GM12872 (cell line): ENCODE results near the gene PRKCE.

Experiments used
- CTCF ChIP-seq: IDR thresholded peaks from 3 replicates; pipeline ENCODE4 v1.5.1; 2011; ENCODE audit warnings: low read depth, mild to moderate bottlenecking, low read length, moderate library complexity; ENCODE audit not compliant: insufficient read depth

Gene PRKCE

DNA sequence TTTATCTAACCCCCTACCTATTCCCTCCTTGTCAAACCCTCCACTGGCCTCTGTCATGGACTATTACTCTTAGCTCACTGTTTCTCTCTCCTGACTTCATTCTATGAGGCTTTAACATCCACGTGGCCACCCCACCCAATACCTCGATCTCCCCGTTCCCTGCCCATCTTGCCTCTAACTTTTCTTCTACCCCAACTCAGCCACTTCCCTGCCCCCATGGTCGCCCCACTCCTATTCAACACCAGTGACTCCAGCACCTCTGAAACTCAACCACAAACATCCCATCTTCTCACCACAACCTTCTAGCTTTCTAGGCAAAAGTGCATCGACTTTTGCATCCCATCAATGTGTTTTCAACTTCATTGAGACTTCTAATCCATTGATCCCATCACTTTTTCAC is 551.5 kb downstream of the PRKCE start:
- no peak for TF ChIP-seq CTCF

DNA sequence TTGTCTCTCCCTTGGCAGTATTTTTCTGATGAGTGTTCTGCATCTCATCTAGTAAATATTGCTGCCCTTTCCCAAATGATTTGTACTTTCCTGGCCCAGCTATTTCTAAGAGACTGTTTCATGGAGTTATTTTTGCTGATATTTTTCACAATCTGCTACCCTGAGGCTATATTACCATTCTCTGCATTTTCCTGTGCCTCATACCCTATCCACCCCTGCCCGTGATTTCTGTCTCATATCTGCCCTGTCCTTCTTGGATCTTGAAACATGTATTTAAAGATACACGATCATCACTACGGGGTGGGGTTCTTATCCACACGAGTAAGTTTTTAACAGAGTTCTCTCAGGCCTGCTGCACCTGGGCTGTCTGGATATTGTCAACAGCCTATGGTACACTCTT is 556.1 kb downstream of the PRKCE start:
- no peak for TF ChIP-seq CTCF

DNA sequence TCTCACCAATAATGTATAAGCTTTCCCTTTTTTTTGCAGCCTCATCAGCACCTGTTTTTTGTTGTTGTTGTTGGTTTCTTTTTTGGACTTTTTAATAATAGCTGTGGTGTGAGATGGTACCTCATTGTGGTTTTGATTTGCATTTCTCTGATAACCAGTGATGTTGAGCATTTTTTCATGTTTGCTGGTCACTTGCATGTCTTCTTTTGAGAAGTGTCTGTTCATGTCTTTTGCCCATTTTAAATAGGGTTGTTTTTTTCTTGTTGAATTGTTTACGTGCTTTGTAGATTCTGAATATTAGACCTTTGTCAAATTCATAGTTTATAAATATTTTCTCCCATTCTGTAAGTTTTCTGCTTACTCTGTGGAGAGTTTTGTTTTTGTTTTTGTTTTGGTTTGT is 557.3 kb downstream of the PRKCE start:
- no peak for TF ChIP-seq CTCF

- no peak for TF ChIP-seq CTCF
Measured at GRCh38 chr2:46210063-46210462, 558.6 kb downstream of the PRKCE start.

DNA sequence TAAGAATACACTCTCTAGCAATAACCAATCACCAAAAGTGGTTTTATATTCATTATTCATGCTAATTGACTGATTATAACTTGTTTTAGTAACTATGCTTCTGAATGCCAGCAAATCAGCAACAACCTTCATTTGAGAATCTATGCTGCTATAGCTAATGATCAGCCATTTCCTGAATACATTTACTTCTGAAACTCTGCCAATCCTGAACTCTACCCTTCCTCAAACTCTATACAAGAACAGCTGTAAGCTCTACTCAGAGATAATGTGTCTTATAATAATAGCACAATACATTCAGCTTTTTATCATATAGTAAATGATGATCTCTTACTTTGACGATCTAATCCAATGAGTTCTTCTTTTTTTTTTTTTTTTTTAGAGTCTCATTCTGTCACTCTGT is 560.0 kb downstream of the PRKCE start:
- TF ChIP-seq CTCF = no peak

DNA sequence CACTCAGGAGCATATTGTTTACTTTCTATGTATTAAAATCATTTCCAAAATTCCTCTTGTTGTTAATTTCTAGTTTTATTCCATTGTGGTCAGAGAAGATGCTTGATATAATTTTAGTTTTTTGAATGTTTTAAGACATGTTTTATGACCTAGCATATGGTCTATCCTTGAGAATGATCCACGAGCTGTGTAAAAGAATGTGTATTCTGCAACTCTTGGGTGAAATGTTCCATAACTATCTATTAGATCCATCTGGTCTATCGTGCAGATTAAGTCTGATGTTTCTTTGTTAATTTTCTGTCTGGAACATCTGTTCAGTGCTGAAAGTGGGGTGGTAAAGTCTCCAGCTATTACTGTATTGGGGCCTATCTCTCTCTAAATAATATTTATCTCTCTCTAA is 562.4 kb downstream of the PRKCE start:
- TF ChIP-seq CTCF = no peak

DNA sequence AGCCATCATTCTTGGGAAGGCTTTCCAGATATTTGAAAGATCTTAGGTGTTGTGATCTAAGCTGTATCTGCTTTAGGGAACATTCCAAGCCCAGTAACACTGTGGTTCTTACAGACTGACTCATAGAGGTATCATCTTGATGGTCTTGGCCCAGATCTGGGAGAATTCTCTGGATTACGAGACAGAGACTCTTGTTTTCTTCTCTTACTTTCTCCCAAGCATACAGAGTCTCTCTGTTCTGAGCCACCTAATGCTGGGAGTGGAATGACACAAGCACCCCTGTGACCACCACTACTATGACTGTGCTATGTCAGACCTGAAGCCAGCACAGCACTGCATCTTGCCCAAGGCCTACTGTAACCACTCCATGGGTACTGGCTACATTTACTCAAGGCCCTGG is 564.7 kb downstream of the PRKCE start:
- no peak for TF ChIP-seq CTCF

- no peak for TF ChIP-seq CTCF
Measured at GRCh38 chr2:46225150-46225625, 573.7 kb downstream of the PRKCE start.
